Activated CD8-positive, alpha-beta memory T cell treated with anti-CD3 and anti-CD28 coated beads, Interleukin-2, amount 10 ng/mL, durations not matched to agents 7 days and 5 days (primary cell): Measurements from ENCODE around the gene LNPK. TPM values are rescaled to one million over a fixed set of nuclear protein-coding genes. Genes with fewer than 3 reads are reported as not detected.
"Not testable (repeated sequence)": the region's sequence is repeated elsewhere in the genome, so short reads cannot be mapped to it uniquely, and the experiment has no call there.

Experiments used
- ATAC-seq: fragments of 150-1000 bp; cut with Tn5 transposase; one replicate; pipeline ENCODE4 v1.10.0; 2021; ENCODE audit warnings: moderate library complexity
- CTCF ChIA-PET: fragments of 350-600 bp; sonication (Branson Sonifier 250); formaldehyde crosslinking; loops from one replicate; lab custom pipeline; 2021; ENCODE audit warnings: antibody characterized with exemption; lab: Charles Lee
- DNase-seq: peaks from one replicate; pipeline ENCODE4 v3.0.0-alpha.2; 2020
- H3K27ac Mint-ChIP-seq: one replicate; pipeline ENCODE4 v1.8.0; 2021; ENCODE audit warnings: mild to moderate bottlenecking, mixed read lengths
- H3K27me3 Mint-ChIP-seq: one replicate; pipeline ENCODE4 v1.8.0; 2021; ENCODE audit warnings: mixed read lengths
- H3K36me3 Mint-ChIP-seq: one replicate; pipeline ENCODE4 v1.8.0; 2021; ENCODE audit warnings: mild to moderate bottlenecking, mixed read lengths
- H3K4me1 Mint-ChIP-seq: one replicate; pipeline ENCODE4 v1.8.0; 2021; ENCODE audit warnings: mixed read lengths
- H3K4me3 Mint-ChIP-seq: one replicate; pipeline ENCODE4 v1.8.0; 2021; ENCODE audit warnings: mild to moderate bottlenecking, moderate library complexity, mixed read lengths
- H3K9me3 Mint-ChIP-seq: one replicate; pipeline ENCODE4 v1.8.0; 2022; ENCODE audit warnings: low read depth, mixed read lengths
- total RNA-seq, 2 experiments: library from RNA; stranded (reverse); gene quantifications; one replicate each; pipeline ENCODE4 v1.2.3, GENCODE V29; 2021

Gene LNPK
- total RNA-seq, 2 experiments from 2014 or later, result 34.1 to 38.2 TPM

GRCh38 chr2:175913849-175914743 lies 88.0 kb downstream of the LNPK start:
- H3K36me3 Mint-ChIP-seq, H3K9me3 Mint-ChIP-seq, H3K27ac Mint-ChIP-seq, H3K4me1 Mint-ChIP-seq, CTCF ChIA-PET, H3K4me3 Mint-ChIP-seq, DNase-seq, ATAC-seq: not testable (repeated sequence)
- H3K27me3 Mint-ChIP-seq, result peaks cover 22% of the 10 kb centered on the region

GRCh38 chr2:175913267-175913666 lies 88.8 kb downstream of the LNPK start:
- DNase-seq, H3K36me3 Mint-ChIP-seq, H3K4me1 Mint-ChIP-seq, H3K27ac Mint-ChIP-seq, CTCF ChIA-PET, H3K9me3 Mint-ChIP-seq, H3K4me3 Mint-ChIP-seq, ATAC-seq: not testable (repeated sequence)
- peaks cover 25% of the 10 kb centered on the region for H3K27me3 Mint-ChIP-seq

DNA sequence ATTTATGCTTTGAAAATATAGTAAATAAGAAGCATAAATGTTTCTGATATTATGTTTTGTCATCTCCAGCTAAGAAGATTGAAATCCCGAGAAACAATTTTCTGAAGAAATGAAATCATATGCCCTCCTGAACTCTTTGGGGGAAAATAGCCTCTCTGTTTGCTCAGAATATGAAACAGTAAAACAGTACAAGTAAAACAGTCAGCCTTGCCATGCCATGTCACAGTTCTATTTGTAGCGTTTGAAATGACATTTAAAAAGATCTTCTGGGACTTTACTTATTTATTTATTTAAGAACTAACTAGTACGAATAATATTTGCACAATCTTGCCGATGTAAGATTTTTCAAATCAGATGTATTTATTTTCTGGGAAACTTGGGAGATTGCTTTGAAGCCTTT lies 98.0 kb downstream of the LNPK start:
- Mint-ChIP-seq H3K36me3 (no peaks in the 10 kb centered on the region), H3K9me3 (no peaks in the 10 kb centered on the region), H3K4me3 (no peak overlapping the region), H3K4me1 (no peaks in the 10 kb centered on the region), H3K27me3 (peaks cover 37% of the 10 kb centered on the region), H3K27ac (no peak overlapping the region)
- DNase-seq (no peak), ATAC-seq (no peak)
- CTCF ChIA-PET, result no interaction called here

- H3K27me3 Mint-ChIP-seq, result peaks cover 36% of the 10 kb centered on the region
- no peak overlapping the region for H3K4me3 Mint-ChIP-seq
- no peak overlapping the region for H3K27ac Mint-ChIP-seq
- H3K9me3 Mint-ChIP-seq, result no peaks in the 10 kb centered on the region
- CTCF ChIA-PET, result no interaction called here
- ATAC-seq, result no peak
- no peaks in the 10 kb centered on the region for H3K36me3 Mint-ChIP-seq
- no peaks in the 10 kb centered on the region for H3K4me1 Mint-ChIP-seq
- no peak for DNase-seq
These were observed 98.6 kb downstream of the LNPK start for GRCh38 chr2:175903384-175903936.

GRCh38 chr2:175895957-175896356 lies 106.1 kb downstream of the LNPK start:
- CTCF ChIA-PET, H3K9me3 Mint-ChIP-seq, H3K4me1 Mint-ChIP-seq, DNase-seq, H3K4me3 Mint-ChIP-seq, H3K36me3 Mint-ChIP-seq, H3K27ac Mint-ChIP-seq, ATAC-seq: not testable (repeated sequence)
- peaks cover 22% of the 10 kb centered on the region for H3K27me3 Mint-ChIP-seq

GRCh38 chr2:175892046-175892445 lies 110.0 kb downstream of the LNPK start:
- H3K4me3 Mint-ChIP-seq, result no peak overlapping the region
- no peaks in the 10 kb centered on the region for H3K9me3 Mint-ChIP-seq
- H3K27me3 Mint-ChIP-seq, result peaks cover 32% of the 10 kb centered on the region
- H3K36me3 Mint-ChIP-seq, result no peaks in the 10 kb centered on the region
- H3K27ac Mint-ChIP-seq, result no peak overlapping the region
- DNase-seq, result no peak
- no peaks in the 10 kb centered on the region for H3K4me1 Mint-ChIP-seq
- no peak for ATAC-seq
- CTCF ChIA-PET, result no interaction called here

GRCh38 chr2:175890636-175891242 lies 111.3 kb downstream of the LNPK start:
- H3K9me3 Mint-ChIP-seq, result no peaks in the 10 kb centered on the region
- no peaks in the 10 kb centered on the region for H3K36me3 Mint-ChIP-seq
- ATAC-seq, result no peak
- H3K4me1 Mint-ChIP-seq, result no peaks in the 10 kb centered on the region
- peaks cover 32% of the 10 kb centered on the region for H3K27me3 Mint-ChIP-seq
- no peak overlapping the region for H3K4me3 Mint-ChIP-seq
- DNase-seq, result no peak
- no peak overlapping the region for H3K27ac Mint-ChIP-seq
- CTCF ChIA-PET, result no interaction called here

GRCh38 chr2:175889701-175890302 lies 112.3 kb downstream of the LNPK start:
- Mint-ChIP-seq H3K4me1 (no peaks in the 10 kb centered on the region), H3K36me3 (no peaks in the 10 kb centered on the region), H3K27ac (no peak overlapping the region), H3K9me3 (no peaks in the 10 kb centered on the region), H3K4me3 (no peak overlapping the region), H3K27me3 (peaks cover 32% of the 10 kb centered on the region)
- DNase-seq (no peak), ATAC-seq (no peak)
- CTCF ChIA-PET, result no interaction called here

DNA sequence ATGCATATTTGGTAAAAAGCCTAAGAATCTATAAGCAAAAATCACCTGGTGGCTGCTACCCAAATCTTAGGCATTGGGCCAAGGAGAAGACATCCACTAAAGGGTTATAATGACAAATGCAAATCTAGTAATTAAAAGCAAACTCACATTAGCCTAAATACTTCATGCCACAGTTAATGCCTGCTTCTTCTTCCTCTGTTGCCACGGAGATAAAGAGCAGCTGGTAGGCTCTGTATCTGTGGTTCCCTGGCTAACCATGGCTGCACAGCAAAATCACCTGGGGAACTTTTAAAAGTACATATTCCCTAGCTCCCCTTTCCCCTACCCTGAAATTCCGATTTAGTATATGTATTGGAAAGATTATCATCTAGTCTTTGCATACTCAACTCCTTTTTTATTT lies 114.3 kb downstream of the LNPK start:
- no peak overlapping the region for H3K27ac Mint-ChIP-seq
- H3K27me3 Mint-ChIP-seq, result peaks cover 23% of the 10 kb centered on the region
- no peaks in the 10 kb centered on the region for H3K9me3 Mint-ChIP-seq
- H3K36me3 Mint-ChIP-seq, result no peaks in the 10 kb centered on the region
- CTCF ChIA-PET, result no interaction called here
- no peak for DNase-seq
- ATAC-seq, result no peak
- no peaks in the 10 kb centered on the region for H3K4me1 Mint-ChIP-seq
- no peak overlapping the region for H3K4me3 Mint-ChIP-seq

DNA sequence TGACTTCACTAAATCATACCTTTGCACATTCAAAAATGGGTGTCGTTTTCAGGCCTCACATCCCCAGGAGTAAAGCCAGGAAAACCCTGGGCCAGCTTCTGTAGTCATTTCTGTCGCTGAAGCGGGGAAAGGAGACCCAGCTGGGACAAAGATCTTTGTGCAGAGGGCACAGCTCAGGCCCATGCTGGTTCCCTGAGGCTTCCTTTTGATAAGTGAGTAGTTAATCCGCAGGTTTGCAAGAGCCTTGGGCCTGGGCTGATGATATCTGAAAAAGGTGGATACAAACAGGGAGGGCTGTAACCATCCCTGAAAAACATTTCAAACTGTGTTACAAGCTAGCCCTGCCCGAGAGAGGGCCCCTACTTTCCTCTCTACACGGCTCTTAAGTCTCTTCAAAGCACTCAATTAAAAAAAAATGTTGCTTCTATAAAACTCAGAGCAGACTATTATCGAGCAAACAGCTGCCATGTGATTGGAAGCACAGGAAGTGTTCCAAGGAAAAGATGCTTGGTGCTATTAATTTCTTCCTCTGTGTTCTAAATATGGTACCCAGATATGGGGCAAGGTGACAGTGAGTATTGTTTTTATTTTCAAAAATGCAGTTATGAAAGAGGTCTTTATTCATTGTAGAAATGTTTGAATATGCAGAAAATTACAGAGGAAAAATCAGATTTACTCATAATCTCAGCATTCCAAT lies 117.2 kb downstream of the LNPK start:
- no peak for ATAC-seq
- CTCF ChIA-PET, result no interaction called here
- H3K4me3 Mint-ChIP-seq, result no peak overlapping the region

DNA sequence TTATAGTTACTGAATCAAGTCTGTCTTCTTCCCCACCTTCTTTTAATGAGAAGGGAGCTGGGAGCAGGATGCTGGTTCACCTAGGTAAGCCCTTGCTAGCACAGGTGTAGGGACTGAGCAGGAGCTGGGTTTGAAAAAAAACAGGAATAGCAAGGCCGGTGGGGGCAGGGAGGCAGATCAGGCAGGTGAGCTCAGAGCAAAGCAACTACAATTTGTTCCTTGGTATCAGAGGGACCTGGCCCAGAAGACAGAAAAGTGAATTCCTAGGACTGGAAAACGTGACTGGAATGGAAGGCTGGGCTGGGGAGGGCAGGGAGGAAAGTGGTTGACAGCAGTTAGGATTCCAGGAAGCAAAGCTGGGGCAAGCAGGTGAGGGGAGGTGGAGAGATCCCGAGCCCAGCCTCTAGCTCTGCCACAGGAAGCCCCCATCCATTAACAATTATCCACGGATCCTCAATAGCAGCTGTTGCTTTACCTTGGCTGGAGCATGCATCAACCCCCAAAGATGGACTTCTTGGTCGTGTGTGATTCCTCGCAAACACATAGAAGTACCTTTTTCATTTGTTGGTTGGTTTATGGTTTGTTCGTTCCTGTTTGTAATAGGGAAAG lies 118.4 kb downstream of the LNPK start:
- Mint-ChIP-seq H3K36me3 (no peaks in the 10 kb centered on the region), H3K4me3 (no peak overlapping the region), H3K27me3 (peaks cover 5% of the 10 kb centered on the region), H3K9me3 (no peaks in the 10 kb centered on the region), H3K27ac (no peak overlapping the region), H3K4me1 (no peaks in the 10 kb centered on the region)
- ATAC-seq (no peak), DNase-seq (no peak)
- CTCF ChIA-PET, result no interaction called here

More for the DNA sequence above, 117.2 kb downstream of the LNPK start:
- Mint-ChIP-seq H3K36me3 (no peaks in the 10 kb centered on the region), H3K27ac (no peak overlapping the region), H3K4me1 (no peaks in the 10 kb centered on the region), H3K27me3 (peaks cover 10% of the 10 kb centered on the region), H3K9me3 (no peaks in the 10 kb centered on the region)
- DNase-seq, result no peak

GRCh38 chr2:175879679-175880078 lies 122.4 kb downstream of the LNPK start:
- H3K27me3 Mint-ChIP-seq, result peaks cover 2% of the 10 kb centered on the region
- H3K9me3 Mint-ChIP-seq, result no peaks in the 10 kb centered on the region
- no peaks in the 10 kb centered on the region for H3K36me3 Mint-ChIP-seq
- no peak overlapping the region for H3K4me3 Mint-ChIP-seq
- DNase-seq, result no peak
- CTCF ChIA-PET, result no interaction called here
- no peak overlapping the region for H3K27ac Mint-ChIP-seq
- no peaks in the 10 kb centered on the region for H3K4me1 Mint-ChIP-seq
- no peak for ATAC-seq
